Panc1 (cell line): ENCODE measurements around the gene TMEM40. TPM values are rescaled to one million over a fixed set of nuclear protein-coding genes. Genes with fewer than 3 reads are reported as not detected.

Experiments used
- ATAC-seq: fragments of 200-7000 bp; cut with Tn5 transposase; 2 replicates; pipeline ENCODE4 v1.9.1; 2020; ENCODE audit warnings: mild to moderate bottlenecking, moderate library complexity
- BruUV-seq: library from RNA; stranded (reverse); fragments of 400-500 nt; replicated peaks from 2 replicates; lab custom pipeline; 2021; lab: Mats Ljungman, UMichigan
- CTCF ChIA-PET: fragments of 300-600 bp; sonication (Branson Sonifier 250); formaldehyde crosslinking; loops from one replicate; lab custom pipeline; 2022; ENCODE audit warnings: antibody characterized with exemption; lab: Charles Lee
- POLR2A ChIA-PET: fragments of 300-600 bp; sonication (Branson Sonifier 250); formaldehyde crosslinking; loops from one replicate; lab custom pipeline; 2022; ENCODE audit warnings: antibody characterized with exemption; lab: Charles Lee
- DNase-seq: peaks from one replicate; pipeline ENCODE4 v3.0.0-alpha.2; 2010; ENCODE audit warnings: low read depth, low spot score
- H3K27ac ChIP-seq: 2 replicates; pipeline ENCODE4 v1.5.1; 2011; ENCODE audit warnings: mild to moderate bottlenecking, low read length, inconsistent platforms
- H3K27me3 ChIP-seq: fragments of 200-500 bp; sonication (Bioruptor generic); 2 replicates; pipeline ENCODE4 v1.6.0; 2014; ENCODE audit warnings: low read length, inconsistent platforms; ENCODE audit not compliant: control insufficient read depth, insufficient read depth
- H3K36me3 ChIP-seq: fragments of 200-500 bp; sonication (Bioruptor generic); 2 replicates; pipeline ENCODE4 v1.5.1; 2014; ENCODE audit warnings: inconsistent platforms, mild to moderate bottlenecking, low read length, moderate library complexity; ENCODE audit not compliant: control insufficient read depth, insufficient read depth
- H3K4me1 ChIP-seq: 2 replicates; pipeline ENCODE4 v1.5.1; 2011; ENCODE audit warnings: inconsistent platforms, mild to moderate bottlenecking, low read length, moderate library complexity; ENCODE audit not compliant: control insufficient read depth, insufficient read depth
- H3K4me3 ChIP-seq, 2 experiments: 2 replicates each; pipeline ENCODE4 v1.5.1; 2011 to 2012; ENCODE audit warnings: low read depth in 2 of 2, low read length in 2 of 2, mild to moderate bottlenecking in 2 of 2, inconsistent platforms in 1 of 2, moderate library complexity in 1 of 2
- H3K9me3 ChIP-seq: fragments of 200-500 bp; sonication (Bioruptor generic); 2 replicates; pipeline ENCODE4 v1.5.1; 2014; ENCODE audit warnings: low read depth, mild to moderate bottlenecking, inconsistent platforms, low read length, moderate library complexity; ENCODE audit not compliant: control insufficient read depth, insufficient read depth
- CTCF ChIP-seq: fragments of 450-650 bp; IDR thresholded peaks from 2 replicates; pipeline ENCODE4 v1.5.1; 2017; ENCODE audit warnings: mild to moderate bottlenecking
- POLR2AphosphoS5 ChIP-seq: IDR thresholded peaks from 2 replicates; pipeline ENCODE4 v1.6.1; 2012; ENCODE audit warnings: mild to moderate bottlenecking, low read depth, low read length, moderate library complexity
- SIN3A ChIP-seq: IDR thresholded peaks from 2 replicates; pipeline ENCODE4 v1.6.1; 2012; ENCODE audit warnings: low read depth, mild to moderate bottlenecking, low read length, moderate library complexity, borderline replicate concordance; ENCODE audit not compliant: insufficient read depth
- TCF7L2 ChIP-seq: IDR thresholded peaks from 2 replicates; pipeline ENCODE4 v1.6.1; 2011; ENCODE audit warnings: mild to moderate bottlenecking, low read depth, low read length, inconsistent platforms
- in situ Hi-C: cut with HindIII; loops from 2 replicates; pipeline ENCODE4 v1.10.0; 2016; ENCODE audit warnings: low sequenced_read_pairs, low pct_unique_long_range_greater_than_20kb
- intact Hi-C: fragments of 100-400 bp; cut with micrococcal nuclease; formaldehyde crosslinking; loops from one replicate; pipeline ENCODE4 v1.10.0; 2022; ENCODE audit not compliant: unreplicated experiment
- total RNA-seq: library from RNA; stranded (reverse); gene quantifications from one replicate; pipeline ENCODE4 v1.2.1, GENCODE V29; 2021; ENCODE audit not compliant: unreplicated experiment
- TF ChIP-seq, protein P1 (sequence below), 2 experiments: IDR thresholded peaks; 2 replicates each; pipeline ENCODE4 v1.6.1; 2011 to 2012; ENCODE audit warnings: low read depth in 2 of 2, control low read depth in 1 of 2, low read length in 1 of 2, mild to moderate bottlenecking in 1 of 2, moderate library complexity in 1 of 2; ENCODE audit not compliant: insufficient read depth in 1 of 2

Gene TMEM40
- total RNA-seq, 1 experiment from 2014 or later: 1.3 TPM

GRCh38 chr3:12730506-12731242 is 28.4 kb downstream of the TMEM40 start:
- ChIA-PET CTCF (interaction anchor here (0.7 kb wide), 1 partner anchor 158 kb away, joined by 3 read pairs; no protein-coding TSS in a partner anchor), POLR2A (no interaction called here)
- no peaks in the 10 kb centered on the region for H3K9me3 ChIP-seq
- intact Hi-C loops: no loop called here
- DNase-seq: no peak
- H3K4me3 ChIP-seq: no peak overlapping the region
- in situ Hi-C loops: no loop called here
- no peaks in the 10 kb centered on the region for H3K36me3 ChIP-seq
- no peaks in the 10 kb centered on the region for H3K27me3 ChIP-seq
- H3K4me1 ChIP-seq: no peaks in the 10 kb centered on the region
- BruUV-seq: no TSS peak
- TF ChIP-seq SIN3A: no peak
- TF ChIP-seq CTCF: no peak
- ATAC-seq: no peak
- no peak overlapping the region for H3K27ac ChIP-seq

DNA sequence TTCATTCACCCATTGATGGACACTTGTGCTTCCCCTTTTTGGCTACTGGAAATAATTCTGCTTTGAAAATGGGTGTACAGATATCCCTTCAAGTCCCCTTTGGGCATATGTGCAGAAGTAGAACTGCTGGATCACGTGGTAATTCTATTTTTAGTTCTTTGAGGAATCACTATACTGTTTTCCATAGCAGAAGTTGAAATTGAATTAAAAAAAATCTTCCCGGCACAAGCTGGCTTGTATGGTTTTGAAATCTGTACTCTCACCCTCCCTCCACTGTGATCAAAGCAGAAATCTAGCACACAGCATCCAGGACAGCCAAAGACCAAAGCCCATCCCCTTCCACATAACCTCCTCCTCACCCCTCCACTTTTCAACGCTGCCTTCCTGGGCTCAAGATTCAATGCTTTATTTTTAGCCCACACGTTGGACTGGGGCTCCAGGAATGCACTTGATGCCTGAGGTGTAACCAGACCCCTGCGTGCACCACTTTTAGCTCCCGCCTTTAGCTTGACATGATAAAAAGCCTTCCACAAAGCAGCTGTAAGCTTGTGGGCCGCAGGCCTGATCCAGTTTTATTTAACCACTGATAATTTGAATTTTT is 29.9 kb downstream of the TMEM40 start:
- POLR2A ChIA-PET: interaction anchor here (0.6 kb wide), 1 partner anchor 46 kb away, joined by 3 read pairs; no protein-coding TSS in a partner anchor

More for the DNA sequence above, 29.9 kb downstream of the TMEM40 start:
- intact Hi-C loops: no loop called here
- no TSS peak for BruUV-seq
- H3K36me3 ChIP-seq: no peaks in the 10 kb centered on the region
- no peak overlapping the region for H3K4me3 ChIP-seq
- in situ Hi-C loops: no loop called here
- no peak for DNase-seq
- CTCF ChIA-PET: no interaction called here
- no peaks in the 10 kb centered on the region for H3K4me1 ChIP-seq
- H3K27ac ChIP-seq: no peak overlapping the region
- TF ChIP-seq, protein P1, sequence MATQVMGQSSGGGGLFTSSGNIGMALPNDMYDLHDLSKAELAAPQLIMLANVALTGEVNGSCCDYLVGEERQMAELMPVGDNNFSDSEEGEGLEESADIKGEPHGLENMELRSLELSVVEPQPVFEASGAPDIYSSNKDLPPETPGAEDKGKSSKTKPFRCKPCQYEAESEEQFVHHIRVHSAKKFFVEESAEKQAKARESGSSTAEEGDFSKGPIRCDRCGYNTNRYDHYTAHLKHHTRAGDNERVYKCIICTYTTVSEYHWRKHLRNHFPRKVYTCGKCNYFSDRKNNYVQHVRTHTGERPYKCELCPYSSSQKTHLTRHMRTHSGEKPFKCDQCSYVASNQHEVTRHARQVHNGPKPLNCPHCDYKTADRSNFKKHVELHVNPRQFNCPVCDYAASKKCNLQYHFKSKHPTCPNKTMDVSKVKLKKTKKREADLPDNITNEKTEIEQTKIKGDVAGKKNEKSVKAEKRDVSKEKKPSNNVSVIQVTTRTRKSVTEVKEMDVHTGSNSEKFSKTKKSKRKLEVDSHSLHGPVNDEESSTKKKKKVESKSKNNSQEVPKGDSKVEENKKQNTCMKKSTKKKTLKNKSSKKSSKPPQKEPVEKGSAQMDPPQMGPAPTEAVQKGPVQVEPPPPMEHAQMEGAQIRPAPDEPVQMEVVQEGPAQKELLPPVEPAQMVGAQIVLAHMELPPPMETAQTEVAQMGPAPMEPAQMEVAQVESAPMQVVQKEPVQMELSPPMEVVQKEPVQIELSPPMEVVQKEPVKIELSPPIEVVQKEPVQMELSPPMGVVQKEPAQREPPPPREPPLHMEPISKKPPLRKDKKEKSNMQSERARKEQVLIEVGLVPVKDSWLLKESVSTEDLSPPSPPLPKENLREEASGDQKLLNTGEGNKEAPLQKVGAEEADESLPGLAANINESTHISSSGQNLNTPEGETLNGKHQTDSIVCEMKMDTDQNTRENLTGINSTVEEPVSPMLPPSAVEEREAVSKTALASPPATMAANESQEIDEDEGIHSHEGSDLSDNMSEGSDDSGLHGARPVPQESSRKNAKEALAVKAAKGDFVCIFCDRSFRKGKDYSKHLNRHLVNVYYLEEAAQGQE (IDR thresholded peaks at IDR 0.05; ENCODE audit: insufficient read depth in 1 of 2, low read depth in 2 of 2, low read length in 1 of 2): no peak
- TF ChIP-seq CTCF (no peak), POLR2AphosphoS5 (no peak), SIN3A (no peak), TCF7L2 (no peak)
- H3K27me3 ChIP-seq: no peaks in the 10 kb centered on the region
- ATAC-seq: no peak
- H3K9me3 ChIP-seq: no peaks in the 10 kb centered on the region
